Measurements from ENCODE around the gene NEMP1.

The NEMP1 gene

DNA sequence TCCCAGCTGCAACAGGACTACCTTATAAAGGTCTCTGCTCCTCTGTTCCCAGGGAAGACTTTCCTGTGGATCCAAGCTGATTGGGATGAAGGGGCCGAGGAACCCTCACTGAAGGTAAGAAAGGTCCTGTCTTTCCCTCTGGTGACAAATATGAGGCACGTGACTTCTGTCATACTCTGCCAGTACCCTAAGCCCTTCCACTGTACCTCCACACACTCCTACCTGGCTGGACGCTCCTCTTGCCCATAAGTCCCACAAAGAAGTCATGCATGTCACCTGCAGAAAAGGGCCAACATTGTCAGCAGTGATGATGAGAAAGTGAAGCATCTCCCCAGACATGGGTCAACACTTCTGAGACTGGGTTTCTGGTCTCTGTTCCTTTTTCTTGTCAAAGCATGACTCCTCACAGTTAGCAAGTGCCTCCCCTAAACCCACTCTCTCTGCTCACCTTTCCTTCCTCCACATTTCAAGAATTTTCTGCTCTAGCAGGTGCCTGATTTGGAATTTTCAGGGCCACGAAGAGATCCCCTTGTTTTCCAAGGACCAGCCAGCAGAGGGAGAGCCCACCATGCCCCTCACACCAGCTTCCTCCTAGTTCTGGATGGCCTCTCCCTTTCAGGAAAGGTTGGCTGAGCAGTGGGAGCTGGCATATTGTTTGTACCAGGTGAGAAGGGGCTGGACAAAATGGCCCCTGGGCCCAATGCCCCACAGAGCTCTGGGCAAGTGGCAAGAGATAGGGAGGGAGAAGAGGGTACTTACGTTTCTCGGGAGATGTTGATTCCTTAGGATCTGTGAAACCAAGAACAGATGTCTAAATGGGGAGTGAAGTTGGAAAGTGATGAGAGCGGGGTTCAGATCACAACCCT is 65.8 kb downstream of the NEMP1 start:
- TF ChIP-seq, protein P1, sequence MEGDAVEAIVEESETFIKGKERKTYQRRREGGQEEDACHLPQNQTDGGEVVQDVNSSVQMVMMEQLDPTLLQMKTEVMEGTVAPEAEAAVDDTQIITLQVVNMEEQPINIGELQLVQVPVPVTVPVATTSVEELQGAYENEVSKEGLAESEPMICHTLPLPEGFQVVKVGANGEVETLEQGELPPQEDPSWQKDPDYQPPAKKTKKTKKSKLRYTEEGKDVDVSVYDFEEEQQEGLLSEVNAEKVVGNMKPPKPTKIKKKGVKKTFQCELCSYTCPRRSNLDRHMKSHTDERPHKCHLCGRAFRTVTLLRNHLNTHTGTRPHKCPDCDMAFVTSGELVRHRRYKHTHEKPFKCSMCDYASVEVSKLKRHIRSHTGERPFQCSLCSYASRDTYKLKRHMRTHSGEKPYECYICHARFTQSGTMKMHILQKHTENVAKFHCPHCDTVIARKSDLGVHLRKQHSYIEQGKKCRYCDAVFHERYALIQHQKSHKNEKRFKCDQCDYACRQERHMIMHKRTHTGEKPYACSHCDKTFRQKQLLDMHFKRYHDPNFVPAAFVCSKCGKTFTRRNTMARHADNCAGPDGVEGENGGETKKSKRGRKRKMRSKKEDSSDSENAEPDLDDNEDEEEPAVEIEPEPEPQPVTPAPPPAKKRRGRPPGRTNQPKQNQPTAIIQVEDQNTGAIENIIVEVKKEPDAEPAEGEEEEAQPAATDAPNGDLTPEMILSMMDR (IDR thresholded peaks at IDR 0.05), result no peak

DNA sequence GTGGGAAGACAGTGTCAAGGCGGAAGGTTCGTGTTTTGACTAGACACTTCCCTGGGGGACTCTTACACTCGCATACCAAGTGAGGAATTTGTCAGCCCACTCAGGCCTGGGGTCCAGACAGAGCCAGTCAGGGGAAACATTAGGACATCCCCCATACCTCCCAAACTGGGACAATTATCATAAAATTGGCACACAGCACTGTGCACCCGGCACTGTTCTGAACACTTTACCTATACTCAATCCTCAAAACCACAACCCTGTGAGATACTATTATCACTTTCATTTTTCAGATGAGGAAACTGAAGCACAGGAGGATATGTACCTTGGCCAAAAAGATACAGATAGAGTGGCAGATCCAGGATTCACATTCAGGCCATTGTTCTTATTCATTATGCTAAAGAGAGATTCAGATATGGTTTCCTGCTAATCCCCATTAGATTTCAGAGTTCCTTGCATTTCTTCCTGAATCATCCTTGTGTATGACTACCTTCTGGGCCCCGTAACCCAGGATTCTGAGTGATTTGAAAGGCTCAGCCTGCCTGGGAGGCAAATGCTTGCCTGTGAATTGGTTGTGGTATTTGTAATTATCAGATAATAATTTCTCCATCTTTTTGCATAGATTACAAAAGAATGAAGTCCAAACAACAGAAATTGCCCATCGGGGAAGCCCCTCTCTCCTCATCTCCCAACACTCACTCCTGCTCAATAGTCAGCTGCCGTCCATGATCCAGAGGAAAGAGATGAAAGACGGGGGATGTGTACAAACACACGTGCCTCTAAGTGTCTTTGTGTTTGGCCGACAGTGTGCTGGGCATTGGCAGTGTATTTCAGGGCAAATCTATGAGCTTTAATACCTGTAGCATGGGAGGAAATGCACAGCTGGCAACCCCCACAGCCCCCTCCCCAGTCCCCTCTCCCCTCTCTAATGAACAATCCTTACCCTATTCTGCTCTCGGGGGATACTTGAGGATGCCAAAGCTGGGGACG is 66.9 kb downstream of the NEMP1 start:
- TF ChIP-seq, protein P1 (IDR thresholded peaks at IDR 0.05), result no peak

DNA sequence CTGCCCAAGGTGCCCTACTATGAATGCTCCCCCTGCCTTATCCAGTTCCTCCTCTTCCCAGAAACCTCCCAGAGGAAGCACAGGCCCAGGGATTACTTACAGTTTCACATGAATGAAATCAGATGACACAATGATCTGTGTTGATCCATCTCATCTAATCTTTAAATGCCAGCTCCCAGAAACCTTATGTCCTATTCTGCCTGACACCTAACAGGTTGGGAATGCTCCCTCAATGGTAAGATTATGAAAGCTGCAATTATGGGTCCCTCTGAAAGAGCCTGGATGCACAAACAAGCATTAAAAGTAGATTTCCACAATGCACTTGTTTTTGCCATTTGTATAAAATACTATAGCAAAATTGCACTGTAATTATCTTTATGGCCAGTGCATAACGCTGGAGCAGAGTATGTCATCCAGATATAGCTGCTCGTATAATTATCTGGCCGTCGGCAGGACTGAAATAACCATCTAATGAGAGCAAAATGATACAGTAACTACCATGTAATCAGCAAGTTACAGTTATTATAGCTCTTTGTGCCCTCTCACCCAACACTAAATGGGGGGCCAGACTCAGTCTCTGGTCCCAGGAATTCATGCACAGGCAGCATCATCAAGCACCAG is 67.9 kb downstream of the NEMP1 start:
- TF ChIP-seq, protein P1 (IDR thresholded peaks at IDR 0.05), result no peak

DNA sequence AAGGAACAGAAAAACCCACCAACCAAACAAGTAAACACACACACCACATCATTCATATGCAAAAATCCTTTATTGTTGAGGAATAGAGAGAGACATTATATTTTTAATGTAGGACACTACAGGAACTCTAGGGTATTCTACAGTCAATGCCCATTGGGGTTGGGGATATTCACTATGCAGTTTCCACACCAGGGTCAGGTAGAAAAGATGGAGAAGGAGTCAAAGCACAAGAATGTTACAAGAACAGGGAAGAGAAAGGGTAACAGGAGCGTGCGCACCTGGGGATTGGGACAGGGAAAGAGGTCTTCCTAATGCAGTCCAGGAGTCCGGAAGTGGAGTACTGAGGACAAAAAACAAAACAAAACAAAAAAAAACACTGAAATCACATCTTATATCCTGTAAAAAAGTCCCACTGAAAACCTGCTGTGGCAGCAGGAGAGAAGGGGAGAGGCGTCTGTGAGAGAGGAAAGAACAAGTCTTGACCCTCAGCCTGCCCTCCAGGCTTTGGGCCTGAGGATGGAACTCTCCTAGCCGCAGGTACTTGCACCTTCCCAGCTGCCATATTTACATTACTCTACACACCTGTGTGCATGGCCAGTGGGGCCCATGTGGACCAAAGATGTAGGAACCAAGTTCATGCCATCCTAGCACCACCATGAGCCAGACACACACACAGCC is 68.5 kb downstream of the NEMP1 start:
- TF ChIP-seq, protein P1 (IDR thresholded peaks at IDR 0.05), result no peak

DNA sequence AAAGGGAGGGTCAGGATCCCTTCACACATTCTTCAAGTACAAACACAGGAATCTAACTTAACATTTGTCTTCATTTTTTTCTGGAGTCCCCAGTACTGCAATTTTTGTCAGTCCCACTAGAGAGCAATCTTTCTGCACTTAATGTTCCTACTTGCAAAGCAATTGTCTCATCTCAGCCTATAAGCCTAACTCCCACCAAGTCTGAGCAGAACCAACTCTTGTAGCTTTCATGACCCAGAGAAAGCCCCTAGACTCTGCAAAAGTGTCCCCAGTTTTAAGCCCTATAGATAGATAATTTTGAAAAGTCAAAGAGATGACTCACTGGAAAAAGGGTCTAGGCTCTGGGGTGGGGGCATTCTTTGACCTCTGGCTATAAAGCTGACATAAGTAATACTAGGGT is 70.4 kb downstream of the NEMP1 start:
- TF ChIP-seq, protein P1 (IDR thresholded peaks at IDR 0.05), result peak; percentile 79

DNA sequence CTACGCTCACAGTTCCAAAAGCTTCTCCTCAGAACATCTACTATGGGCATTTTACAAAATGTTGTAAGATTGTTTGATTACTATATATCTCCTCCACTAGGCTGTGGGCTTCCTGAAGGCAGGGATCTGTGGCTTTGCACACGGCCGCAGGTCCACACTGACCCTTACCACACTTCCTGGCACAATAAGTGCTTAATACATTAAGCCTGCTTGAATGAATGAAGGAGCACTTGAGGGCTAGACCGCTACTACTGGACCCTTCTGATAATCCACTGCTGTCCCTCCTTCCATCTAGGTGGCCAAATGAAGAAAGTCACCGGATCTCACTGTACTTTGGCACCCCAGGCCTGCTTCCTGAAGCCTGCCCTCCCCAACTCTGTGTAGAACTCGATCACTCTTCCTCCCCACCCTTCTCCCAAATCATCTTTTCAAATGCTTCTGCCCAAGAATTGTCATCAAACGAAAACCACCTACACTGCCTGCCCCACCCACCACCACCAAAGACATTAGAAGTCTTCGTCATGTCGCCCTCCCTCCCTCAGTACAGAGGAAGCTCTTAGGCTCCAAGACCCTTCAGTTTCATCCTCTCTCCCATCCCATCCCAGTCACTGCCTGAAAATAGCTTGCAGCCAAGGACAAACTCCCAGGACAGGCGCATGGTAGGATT is 71.6 kb downstream of the NEMP1 start:
- TF ChIP-seq, protein P1 (IDR thresholded peaks at IDR 0.05), result peak; percentile 32
